Kidney glomerular epithelial cell (primary cell): Measurements from ENCODE around the gene ING3.
"Not testable (repeated sequence)": the region's sequence is repeated elsewhere in the genome, so short reads cannot be mapped to it uniquely, and the experiment has no call there.

ENCODE experiments used
- DNase-seq: peaks from one replicate; lab custom pipeline; 2025; lab: John Stamatoyannopoulos, UW

Gene ING3

DNA sequence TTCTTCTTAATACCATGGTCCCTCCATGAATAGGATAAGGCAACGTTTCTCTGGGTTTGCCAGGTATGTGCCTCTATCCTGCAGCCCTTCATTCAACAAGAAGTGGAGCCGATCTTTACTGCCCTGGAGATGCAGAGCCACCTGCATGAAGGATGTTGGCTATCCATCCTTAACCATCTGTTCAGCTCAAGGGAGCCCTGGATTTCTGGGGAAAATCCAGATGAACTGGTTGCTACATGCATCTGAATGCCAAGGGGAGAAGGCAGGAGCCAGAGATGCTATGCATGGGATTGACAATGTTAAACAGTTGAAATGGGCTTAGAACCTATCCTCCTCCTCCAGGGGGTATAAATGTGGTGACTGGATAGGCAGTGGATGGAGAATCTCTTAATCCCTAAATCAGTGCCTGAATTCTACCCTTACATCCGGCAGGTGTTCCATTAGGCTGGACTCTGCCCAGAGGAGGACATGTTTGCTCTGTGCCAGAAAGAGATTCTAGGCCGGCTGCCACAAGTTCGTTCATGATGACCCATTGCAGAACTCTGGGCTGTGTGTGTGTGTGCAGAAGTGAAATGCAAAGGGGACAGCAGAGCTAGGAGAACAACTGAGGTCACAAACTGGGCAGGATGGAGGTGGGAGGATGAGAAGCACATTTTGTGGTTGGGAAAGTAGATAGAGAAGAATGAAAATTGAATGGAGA lies 53.6 kb downstream of the ING3 start:
- no peak for DNase-seq

DNA sequence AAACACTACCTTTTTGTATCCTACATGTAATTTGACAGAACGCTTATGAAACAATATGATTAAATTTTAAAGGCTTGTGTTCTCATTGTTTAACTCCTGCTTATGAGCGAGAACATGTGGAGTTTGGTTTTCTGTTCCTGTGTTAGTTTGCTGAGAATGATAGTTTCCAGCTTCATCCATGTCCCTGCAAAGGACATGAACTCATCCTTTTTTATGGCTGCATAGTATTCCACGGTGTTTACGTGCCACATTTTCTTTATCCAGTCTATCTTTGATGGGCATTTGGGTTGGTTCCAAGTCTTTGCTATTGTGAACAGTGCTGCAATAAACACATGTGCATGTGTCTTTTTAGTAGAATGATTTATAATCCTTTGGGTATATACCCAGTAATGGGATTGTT lies 54.5 kb downstream of the ING3 start:
- DNase-seq = not testable (repeated sequence)

DNA sequence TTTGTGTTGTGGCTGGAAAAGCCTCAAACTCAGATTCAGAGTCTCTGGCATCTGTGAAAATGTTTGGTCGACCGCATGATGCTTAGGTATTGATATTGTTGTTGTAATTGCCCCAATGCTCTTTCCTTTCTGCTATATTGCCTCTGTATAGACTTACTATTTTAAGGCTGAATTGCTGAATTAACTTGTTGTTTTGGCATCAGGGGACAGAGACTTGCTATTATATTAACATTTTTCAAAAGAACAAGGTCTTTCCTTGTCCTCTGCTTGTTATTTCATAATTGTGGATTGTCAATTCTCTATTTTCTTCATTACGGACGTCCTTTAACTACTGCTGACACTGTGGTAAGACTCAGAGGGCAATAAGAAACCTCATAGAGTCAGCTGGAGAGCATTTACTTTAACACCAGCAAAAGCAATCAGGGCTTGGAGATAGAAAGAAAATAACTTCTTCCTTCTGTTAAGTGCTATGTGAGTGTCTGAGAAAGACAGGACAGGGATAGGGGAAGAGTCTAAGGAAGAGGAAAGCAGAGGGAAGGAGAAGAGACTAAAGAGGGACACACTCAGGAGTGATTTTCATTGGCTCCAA lies 55.5 kb downstream of the ING3 start:
- no peak for DNase-seq

DNA sequence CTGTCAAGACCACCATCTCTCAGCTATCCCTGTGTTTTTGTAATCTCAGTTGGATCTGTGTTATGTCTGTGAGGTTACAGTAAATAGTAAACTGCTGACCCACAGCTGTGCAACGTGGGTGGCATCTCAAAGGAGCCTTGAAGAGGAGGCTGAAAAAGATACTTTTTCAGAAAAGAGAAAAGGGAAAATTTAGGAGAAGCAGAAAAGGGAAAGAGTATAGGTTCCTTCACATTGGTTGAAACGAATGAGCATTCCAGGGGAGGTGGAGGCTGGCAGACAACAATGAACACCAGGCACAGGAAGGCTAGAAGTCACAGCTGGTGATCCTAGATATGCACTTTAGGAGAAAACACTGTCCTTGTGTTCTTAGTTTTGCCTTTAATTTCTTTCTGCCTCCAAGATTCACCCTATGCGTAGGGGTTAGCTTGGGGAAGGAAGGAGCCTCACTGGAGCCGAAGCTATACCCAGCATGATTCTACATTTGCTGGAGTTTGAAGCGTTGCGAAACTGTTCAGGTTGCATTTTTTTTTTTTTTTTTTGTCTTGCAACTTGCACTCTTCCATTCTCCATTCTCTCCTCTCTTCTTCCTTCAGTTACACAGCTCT lies 56.2 kb downstream of the ING3 start:
- DNase-seq = no peak

DNA sequence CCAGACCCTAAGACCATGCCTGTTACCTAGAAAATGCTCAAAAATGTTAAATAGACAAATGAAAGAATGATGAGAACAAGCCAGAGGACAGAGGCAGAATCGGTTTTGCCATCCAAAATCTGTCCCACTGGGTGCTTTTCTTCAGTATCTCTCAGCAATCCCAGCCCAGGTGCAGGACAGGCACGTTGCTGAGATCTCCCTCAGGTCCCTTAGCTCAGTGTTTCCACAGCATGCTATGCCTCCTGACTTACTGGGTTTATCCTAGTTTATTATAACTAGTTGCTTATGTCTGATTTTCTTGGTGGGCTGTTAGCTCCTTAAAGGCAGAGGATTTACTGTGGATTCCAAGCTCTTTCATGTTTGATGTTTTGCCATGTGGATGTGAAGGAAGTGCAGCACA lies 58.2 kb downstream of the ING3 start:
- DNase-seq = no peak

DNA sequence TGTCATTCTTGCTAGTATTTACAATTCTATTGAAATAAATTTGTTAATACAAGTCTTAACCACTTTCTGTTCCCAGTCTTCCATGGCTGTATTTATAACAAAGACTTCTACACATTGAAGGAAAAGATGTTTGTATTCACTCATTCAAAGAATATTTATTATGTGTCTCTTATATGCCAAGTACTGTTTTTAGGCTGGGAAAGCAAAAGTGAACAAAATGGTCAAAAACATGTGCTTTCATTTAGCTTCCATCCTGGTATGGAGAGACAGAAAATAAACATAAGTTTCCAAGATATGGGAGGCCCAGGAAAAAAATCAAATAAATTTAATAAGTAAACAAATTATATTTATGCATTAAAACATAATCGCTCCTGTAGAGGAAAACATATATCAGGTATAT lies 60.8 kb downstream of the ING3 start:
- no peak for DNase-seq

DNA sequence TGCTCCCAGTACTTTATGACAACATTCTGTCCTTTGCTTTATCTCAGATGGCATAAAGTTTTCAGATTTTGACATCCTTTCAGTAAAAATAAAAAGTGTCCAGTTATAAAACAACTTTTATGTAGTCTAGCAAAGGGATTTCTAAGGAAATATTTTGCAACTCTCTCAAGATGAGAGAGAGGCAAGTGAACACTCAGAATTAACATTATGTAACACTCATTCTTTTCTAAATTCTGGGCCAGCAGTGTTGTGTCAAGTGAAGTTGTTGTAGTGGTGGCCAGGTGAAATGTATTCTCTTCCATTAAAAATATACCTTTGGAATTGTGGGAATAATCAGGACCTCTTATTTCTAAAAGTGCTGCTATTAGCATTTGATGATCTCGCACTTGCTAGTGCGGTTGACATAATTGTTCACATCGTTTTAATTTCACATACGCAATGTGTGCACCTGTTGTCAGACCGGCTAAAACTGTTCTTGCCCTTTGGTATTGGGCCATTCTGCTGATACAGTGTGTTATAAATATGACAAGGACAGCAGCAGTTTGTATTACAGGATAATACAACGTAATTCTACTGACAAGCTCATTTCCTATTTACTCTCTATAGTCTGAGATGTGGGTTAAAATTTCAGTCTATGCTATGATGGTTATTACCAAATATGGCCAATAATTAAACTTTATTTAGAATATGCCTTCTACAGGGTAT lies 61.7 kb downstream of the ING3 start:
- DNase-seq = no peak

DNA sequence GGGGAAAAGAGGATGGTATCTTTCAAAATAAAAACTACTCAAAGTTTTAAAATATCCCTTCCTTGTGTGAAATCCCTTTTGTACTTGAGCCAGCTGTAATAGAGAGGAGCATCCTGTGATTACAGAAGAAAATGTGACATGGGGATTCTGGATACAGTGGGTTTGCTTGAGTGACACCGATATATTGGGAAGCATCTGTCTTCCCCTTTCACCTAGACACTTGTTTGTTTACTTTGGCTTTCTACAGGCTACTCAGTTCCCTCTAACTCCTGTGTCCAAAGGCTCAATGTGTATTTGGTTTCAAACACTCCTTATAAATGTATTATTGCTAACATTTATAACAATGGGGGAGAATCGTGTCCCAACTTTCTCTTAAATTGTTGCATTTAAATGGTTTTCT lies 62.3 kb downstream of the ING3 start:
- DNase-seq = no peak

DNA sequence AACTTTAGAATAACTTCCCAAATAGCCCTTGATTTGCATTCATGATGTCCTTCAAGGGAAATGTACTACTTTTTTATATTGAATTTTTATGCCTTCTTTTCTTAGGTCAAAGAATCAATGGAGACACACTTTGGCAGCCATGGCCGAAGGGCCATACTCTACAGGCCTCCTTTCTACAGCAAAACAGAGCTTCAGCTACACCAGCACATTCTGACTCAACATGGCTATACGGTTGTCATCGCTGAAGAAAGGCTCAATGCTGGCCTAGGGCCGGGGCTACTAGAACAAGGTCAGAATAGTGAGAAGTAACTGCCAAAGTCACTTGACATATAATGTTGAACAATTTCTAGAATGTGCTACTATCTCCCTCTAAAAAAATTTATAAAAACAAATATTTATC lies 65.0 kb downstream of the ING3 start:
- no peak for DNase-seq

DNA sequence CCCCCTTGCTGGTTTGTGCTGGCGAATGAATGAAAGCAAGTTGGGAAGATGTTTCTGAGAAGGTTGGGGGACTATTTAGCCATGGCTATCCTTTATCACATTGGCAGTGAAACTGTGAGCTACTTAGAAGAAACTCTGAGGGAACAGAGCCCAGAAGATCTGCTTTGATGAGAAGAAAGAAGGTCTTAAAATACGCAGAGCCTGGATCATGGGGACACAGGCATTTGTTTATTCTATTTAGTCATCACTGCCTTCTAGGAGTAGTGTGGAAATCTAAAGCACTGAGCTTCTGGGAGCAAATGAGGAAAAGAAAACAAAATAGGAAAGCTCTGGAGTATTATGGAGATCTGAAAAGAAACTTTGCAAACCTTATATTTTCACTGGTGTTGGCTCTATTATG lies 66.4 kb downstream of the ING3 start:
- no peak for DNase-seq

DNA sequence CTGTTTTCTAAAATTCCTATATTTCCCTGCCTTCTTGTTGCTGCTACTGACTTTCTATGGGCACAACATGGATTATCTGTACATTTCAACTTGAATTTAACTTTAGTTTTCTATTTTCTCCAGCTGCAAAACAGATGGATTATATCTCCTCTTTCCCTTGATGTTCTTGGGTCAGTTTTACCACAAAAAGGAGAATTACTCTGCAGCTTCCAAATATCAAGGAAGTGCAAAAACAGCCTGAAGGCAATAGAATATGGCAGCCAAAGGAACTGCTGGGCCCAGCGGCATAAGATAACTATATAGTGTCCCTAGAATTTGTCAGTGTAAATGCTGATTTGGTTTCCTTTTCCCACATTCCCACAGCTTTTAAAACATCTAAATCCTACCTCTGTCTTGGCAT lies 67.0 kb downstream of the ING3 start:
- no peak for DNase-seq

DNA sequence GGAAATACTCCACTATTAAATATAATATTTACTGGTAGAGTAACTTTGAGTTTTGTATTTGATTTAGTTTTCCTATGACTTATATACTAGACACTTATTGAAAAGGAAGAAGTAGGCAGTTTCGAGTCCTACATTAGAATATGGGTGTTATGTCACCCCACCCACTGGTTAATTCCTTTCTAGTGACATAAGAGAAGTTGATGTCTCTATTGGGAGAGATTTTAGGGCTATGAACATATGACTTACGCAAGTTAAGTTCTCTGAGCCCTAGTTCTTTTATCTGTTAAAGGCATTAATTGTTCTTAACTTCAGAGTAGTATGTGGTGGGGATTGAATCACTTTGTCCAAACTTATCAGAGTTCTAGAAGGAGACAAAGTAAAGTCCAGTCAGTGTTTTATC lies 68.4 kb downstream of the ING3 start:
- no peak for DNase-seq

DNA sequence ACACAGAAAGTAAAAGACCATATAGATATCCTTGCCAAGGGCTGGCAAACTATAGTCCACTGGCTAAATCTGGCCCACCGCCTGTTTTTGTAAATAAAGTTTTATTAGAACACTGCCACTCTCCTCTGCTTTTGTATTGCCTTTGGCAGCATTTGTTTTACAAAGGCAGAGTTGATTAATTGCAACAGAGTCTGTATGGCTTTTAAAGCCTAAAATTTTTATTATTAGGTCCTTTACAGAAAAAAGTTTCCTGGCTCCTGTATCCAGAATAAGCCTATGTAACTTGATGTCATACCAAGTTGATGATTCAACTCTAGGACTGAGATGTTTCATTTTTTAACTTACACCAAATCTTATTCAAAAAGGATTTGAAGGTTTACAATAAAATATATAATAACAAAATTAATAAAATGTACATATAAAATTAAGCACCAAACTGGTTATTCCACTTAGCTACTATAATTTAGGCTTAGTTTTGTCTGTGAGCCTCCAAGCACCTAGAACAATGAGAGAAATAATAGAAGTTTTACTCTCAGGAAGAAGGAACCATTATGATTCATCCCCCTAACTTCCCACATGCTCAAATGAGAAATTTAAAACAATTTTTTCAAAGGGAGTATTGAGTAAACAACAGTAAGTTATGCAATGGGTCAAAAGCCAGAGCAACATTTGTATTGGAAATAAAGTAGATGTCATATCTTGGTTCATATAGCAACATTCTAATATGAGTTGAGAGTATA lies 69.8 kb downstream of the ING3 start:
- DNase-seq = peak; percentile 42

DNA sequence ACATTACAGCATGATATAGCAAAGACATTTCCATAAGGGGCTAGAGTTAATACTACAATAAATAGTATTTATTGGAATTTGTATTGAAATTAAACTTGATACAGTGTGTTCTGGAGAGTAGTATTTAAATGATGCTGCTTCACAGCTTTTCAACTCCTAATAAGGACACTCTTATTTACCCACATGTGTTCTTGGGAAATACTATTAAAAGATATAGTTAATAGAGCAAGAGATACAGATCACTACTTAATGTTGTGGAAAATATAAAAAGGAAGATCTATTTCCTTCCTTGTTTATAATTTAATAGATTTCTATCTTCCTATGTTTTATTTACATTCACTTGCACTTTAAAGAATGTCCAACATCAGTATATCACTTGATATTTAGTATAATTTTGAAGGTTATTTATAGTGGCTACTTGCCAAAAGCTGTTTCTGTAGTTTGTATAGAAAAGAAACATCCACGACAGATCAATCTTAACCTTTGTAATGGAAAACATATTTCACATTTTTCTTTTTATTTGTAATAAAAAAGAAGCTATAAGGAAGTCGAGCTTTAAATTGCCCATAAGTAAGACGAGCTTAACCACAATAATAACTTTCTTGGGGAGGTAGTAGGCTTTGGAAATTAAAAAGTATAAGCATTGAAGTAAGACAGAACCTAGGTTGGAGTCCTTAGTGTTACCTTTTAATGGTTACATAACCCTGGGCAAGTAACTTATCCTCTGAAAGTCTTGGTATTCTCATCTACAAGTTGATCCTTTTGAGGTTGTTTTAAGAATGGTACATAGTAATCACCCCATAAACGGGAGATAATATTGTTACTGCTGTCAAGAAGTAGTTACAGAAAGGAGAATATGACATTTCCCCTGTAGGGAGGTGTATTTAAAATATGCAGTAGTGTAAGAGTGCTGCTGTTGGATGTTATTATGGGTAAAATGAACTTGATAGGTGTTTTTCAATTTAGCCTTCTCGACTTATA lies 70.7 kb downstream of the ING3 start:
- DNase-seq = peak; percentile 22

DNA sequence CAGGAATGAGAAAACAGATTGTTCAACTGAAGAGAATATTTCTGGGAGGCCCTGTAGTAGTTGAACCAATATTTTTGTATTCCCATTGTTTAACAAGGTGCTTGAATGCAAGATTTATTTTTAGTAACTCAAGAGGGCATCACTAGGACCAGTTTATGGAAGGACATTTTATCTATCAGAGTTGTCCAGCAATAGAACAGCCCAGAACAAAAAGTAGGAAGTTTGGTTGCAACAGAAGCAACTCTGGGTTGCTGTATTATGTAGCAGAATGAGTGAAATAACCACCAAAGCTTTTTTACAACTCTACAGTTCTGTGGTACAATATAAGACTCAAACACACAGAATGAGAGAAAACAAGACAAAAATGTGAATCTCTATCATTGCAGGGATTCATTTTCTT lies 72.6 kb downstream of the ING3 start:
- no peak for DNase-seq

DNA sequence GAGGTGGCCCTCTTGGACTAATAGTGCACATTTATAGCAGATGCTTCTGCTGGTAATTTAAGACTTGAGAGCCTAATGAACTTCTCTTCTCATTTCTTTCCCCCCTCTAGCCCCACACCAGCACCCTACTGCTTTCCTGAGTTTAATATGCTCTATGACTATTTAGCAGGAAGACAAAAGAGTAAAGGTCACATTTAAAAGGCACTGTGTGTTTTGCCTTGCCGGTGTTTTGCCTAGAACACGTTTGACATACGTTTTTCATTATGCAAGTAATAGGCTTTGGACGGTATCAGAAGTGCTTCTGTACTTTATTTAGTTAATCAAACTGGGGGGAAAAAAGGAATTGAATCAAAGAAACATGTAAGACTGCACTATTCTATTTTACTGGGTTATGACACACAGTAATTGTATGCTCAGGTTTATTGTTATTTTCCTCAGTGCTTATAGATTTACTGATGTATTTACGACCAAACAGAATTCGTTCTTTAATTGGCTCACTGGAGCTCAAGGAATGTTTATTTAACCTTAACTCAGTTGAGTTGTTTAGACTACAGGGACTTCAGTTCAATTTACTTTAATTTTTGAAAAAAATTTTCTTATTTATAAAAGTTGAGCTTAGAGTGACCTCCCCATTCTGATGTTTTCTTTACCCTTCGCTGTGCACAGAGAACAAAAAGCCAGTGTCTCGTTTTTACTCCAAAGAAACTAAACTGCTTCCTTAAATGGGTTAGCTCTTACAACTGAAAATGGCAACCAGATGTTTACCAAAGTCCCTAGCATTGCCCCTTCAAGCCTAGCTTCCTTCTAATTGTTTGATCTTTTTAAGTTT lies 73.3 kb downstream of the ING3 start:
- no peak for DNase-seq

DNA sequence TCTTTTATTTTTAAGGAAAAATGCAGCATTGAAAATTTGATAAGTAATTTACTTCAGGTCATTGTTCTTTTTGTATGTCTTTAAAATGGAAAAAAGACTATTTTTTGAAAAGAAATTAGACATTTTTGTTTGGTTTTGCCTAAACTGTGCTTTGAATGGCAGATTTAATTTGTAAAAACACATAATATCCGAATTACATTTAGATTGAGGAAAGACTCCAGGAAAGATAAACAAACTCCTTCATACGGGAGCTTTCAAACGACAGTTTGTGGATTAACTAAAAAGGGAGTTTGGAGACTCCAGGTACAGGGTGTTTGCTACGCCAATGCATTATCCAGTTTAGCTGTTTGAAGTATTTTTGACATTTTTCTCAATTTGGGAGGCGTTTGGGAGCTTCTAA lies 74.0 kb downstream of the ING3 start:
- DNase-seq = no peak

DNA sequence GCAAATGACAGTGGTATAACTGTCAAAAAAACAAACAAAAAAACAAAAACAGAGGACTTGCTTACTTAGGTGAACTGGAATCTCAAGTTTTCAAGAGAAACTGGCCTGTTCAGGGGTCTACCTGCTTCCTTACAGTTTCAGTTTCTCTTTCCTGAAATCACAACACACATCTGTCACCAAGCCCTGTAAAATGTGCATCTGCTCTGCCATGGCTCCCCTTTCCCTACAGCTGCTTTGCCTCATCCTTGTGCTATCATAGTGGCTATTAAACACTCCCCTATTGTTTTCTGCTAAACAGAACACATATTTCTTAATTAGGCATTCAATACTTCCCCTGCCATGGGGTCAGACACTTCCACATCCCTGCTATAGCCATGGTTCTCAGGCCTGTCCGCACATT lies 75.6 kb downstream of the ING3 start:
- DNase-seq = no peak

DNA sequence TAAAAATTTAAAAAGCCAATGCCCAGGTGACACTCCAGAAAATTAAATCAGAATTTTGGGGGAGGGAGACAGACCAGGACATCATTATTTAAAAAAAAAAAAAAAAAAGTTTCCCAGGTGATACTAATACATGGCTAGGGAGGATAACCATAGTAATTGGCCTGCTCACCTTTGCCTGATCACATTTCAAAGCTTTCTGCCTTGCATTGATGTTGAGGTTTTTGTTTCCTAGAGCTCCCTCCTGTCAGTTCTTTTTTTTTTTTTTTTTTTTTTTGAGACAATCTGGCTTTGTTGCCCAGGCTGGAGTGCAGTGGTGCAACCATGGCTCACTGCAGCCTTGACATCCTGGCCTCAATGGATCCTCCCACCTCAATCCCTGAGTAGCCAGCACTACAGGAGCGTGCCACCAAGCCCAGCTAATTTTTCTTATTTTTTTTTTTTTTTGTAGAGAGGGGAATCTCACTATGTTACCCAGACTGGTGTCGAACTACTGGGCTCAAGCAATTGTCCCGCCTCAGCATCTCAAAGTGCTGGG lies 76.1 kb downstream of the ING3 start:
- no peak for DNase-seq
